ENCODE data around the gene PLCB1.
"Not testable (repeated sequence)": the region's sequence is repeated elsewhere in the genome, so short reads cannot be mapped to it uniquely, and the experiment has no call there.

Gene PLCB1

GRCh38 chr20:8800089-8800488 is 668.0 kb downstream of the PLCB1 start:
- no peak for DNase-seq

- no peak for DNase-seq
Measured at GRCh38 chr20:8801686-8802085, 669.6 kb downstream of the PLCB1 start.

GRCh38 chr20:8803065-8803464 is 671.0 kb downstream of the PLCB1 start:
- DNase-seq = no peak

- no peak for DNase-seq
Measured at GRCh38 chr20:8803941-8804340, 671.9 kb downstream of the PLCB1 start.

- no peak for DNase-seq
Measured at GRCh38 chr20:8805737-8806442, 673.8 kb downstream of the PLCB1 start.

- DNase-seq = peak; percentile 20
Measured at GRCh38 chr20:8807480-8808201, 675.6 kb downstream of the PLCB1 start.

GRCh38 chr20:8808202-8808535 is 676.1 kb downstream of the PLCB1 start:
- peak; percentile 27 for DNase-seq

GRCh38 chr20:8809107-8809953 is 677.3 kb downstream of the PLCB1 start:
- DNase-seq = no peak

- no peak for DNase-seq
Measured at GRCh38 chr20:8811801-8812594, 679.9 kb downstream of the PLCB1 start.

GRCh38 chr20:8812817-8813216 is 680.8 kb downstream of the PLCB1 start:
- peak; percentile 18 for DNase-seq

GRCh38 chr20:8815208-8815607 is 683.1 kb downstream of the PLCB1 start:
- DNase-seq = no peak

- peak; percentile 5 for DNase-seq
Measured at GRCh38 chr20:8829256-8829655, 697.2 kb downstream of the PLCB1 start.

GRCh38 chr20:8834294-8834693 is 702.2 kb downstream of the PLCB1 start:
- not testable (repeated sequence) for DNase-seq

GRCh38 chr20:8834851-8835250 is 702.8 kb downstream of the PLCB1 start:
- no peak for DNase-seq

- DNase-seq = no peak
Measured at GRCh38 chr20:8837396-8837795, 705.3 kb downstream of the PLCB1 start.

GRCh38 chr20:8842525-8842924 is 710.5 kb downstream of the PLCB1 start:
- peak; percentile 14 for DNase-seq

GRCh38 chr20:8844179-8844578 is 712.1 kb downstream of the PLCB1 start:
- DNase-seq = no peak

GRCh38 chr20:8849990-8850389 is 717.9 kb downstream of the PLCB1 start:
- no peak for DNase-seq

GRCh38 chr20:8851446-8851845 is 719.4 kb downstream of the PLCB1 start:
- no peak for DNase-seq

GRCh38 chr20:8851919-8852318 is 719.9 kb downstream of the PLCB1 start:
- DNase-seq = not testable (repeated sequence)

GRCh38 chr20:8853211-8853610 is 721.1 kb downstream of the PLCB1 start:
- DNase-seq = peak; percentile 9

- DNase-seq = peak; percentile 87
Measured at GRCh38 chr20:8853805-8854338, 721.8 kb downstream of the PLCB1 start.

- DNase-seq = peak; percentile 9
Measured at GRCh38 chr20:8854571-8854970, 722.5 kb downstream of the PLCB1 start.
